Right cardiac atrium (tissue), 5 donors: ENCODE results near the gene ISM1. TPM values are rescaled to one million over a fixed set of nuclear protein-coding genes. Genes with fewer than 3 reads are reported as not detected.

Experiments used
- ATAC-seq, 2 donors: fragments of 200-7000 bp; cut with Tn5 transposase; one replicate each; pipeline versions ENCODE4 v1.8.0 to v1.9.1; 2020; ENCODE audit warnings: moderate library complexity in 2 of 2, mild to moderate bottlenecking in 1 of 2
- DNase-seq, 3 donors: peaks; one replicate each; pipeline ENCODE4 v3.0.0-alpha.2; 2020
- H3K27ac ChIP-seq: one replicate; pipeline ENCODE4 v1.5.1; 2013; ENCODE audit warnings: mild to moderate bottlenecking, low read length, control low read depth, moderate library complexity
- H3K27me3 ChIP-seq: one replicate; pipeline ENCODE4 v1.6.1; 2013; ENCODE audit not compliant: control insufficient read depth, insufficient read depth
- H3K4me1 ChIP-seq: one replicate; pipeline ENCODE4 v1.6.1; 2013; ENCODE audit warnings: low read length; ENCODE audit not compliant: control insufficient read depth, insufficient read depth
- H3K4me3 ChIP-seq: one replicate; pipeline ENCODE4 v1.5.1; 2013; ENCODE audit warnings: low read length, control low read depth
- H3K9me3 ChIP-seq: one replicate; pipeline ENCODE4 v1.6.1; 2013; ENCODE audit warnings: low read length; ENCODE audit not compliant: control insufficient read depth
- WGBS: extraction: QIAGEN DNeasy Blood & Tissue Kit; methylation state at CpG from one replicate; pipeline ENCODE4 v1.1.7; 2013; 5-methylcytosine and 5-hydroxymethylcytosine counted together
- intact Hi-C, 4 donors: fragments of 100-400 bp; cut with DNase I; formaldehyde crosslinking; loops; one replicate each; pipeline versions ENCODE4 v1.11.0 to v1.14.0; 2022 to 2023
- polyA plus RNA-seq: library from polyadenylated mRNA; stranded (reverse); fragments of 200-250 nt; gene quantifications from one replicate; pipeline ENCODE4 v1.2.3, GENCODE V29; 2013
- total RNA-seq, 4 donors: library from RNA; stranded (reverse); fragmentation: NEBNext Ultra II Directional; extraction: Animal tissue kit (Norgen Biotek cat#: 25700); gene quantifications; one replicate each; pipeline ENCODE4 v1.2.1, GENCODE V29; 2021
- donor health status: healthy with polysubstance abuse.
- donor health status: DM: no; HTN: yes; CAD: no.
- donor health status: DM: no; HTN: no; CAD: no.
- donor health status: DM: no; HTN: yes; CAD: no; lungs with severe emphysema.
- donor health status: DM: yes; HTN: yes; CAD: no.

ISM1 gene
- total and polyA plus RNA-seq, 5 donors: 0.23 to 3.4 (median 1.0) TPM

DNA sequence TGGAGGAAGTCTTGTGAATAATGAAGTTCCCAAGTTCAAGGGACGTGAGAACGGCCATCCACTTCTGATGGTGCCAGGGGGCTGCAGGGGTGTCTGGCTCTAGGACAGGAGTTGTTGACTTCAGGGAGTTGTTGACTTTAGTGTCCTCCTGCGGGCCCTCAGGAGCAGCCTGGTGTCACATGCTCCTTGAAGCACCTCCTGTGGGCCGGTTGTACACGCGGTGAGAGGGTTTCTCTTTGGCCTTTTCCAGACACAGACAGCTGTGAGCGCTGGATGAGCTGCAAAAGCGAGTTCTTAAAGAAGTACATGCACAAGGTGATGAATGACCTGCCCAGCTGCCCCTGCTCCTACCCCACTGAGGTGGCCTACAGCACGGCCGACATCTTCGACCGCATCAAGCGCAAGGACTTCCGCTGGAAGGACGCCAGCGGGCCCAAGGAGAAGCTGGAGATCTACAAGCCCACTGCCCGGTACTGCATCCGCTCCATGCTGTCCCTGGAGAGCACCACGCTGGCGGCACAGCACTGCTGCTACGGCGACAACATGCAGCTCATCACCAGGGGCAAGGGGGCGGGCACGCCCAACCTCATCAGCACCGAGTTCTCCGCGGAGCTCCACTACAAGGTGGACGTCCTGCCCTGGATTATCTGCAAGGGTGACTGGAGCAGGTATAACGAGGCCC lies 77.8 kb downstream of the ISM1 start:
- DNase-seq (peak in 2 of 3 donors; percentile 30 to 44), ATAC-seq (no peak)
- no peaks in the 10 kb centered on the region for H3K27me3 ChIP-seq
- intact Hi-C loops: no loop called here
- 94% methylated on average over 29 of the region's 29 CpGs for WGBS
- H3K4me1 ChIP-seq: no peaks in the 10 kb centered on the region
- no peaks in the 10 kb centered on the region for H3K9me3 ChIP-seq
- no peak overlapping the region for H3K4me3 ChIP-seq
- no peak overlapping the region for H3K27ac ChIP-seq

DNA sequence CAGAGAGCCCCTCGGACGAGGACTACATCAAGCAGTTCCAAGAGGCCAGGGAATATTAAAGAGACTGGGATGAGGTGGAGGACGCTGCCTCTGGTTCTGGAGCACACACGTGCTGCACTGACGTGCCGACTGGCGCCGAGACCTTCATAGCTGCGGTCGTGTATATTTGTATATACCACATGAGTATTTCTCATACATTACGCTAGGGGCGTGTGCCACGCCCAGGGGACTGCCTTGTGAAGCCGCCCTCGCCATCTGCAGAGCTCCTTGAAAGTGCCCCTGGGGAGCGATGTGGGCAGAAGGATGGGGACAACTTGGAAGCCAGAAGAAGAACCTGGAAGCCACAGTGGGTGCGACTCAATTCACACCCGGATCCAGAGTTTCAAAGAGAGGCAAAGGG lies 78.3 kb downstream of the ISM1 start:
- 94% methylated on average over 18 of the region's 18 CpGs for WGBS
- ATAC-seq (no peak), DNase-seq (peak in 1 of 3 donors; percentile 24)
- Histone ChIP-seq H3K27me3 (no peaks in the 10 kb centered on the region), H3K9me3 (no peaks in the 10 kb centered on the region), H3K27ac (no peak overlapping the region), H3K4me3 (no peak overlapping the region), H3K4me1 (no peaks in the 10 kb centered on the region)
- intact Hi-C loops: no loop called here

- no peak overlapping the region for H3K27ac ChIP-seq
- no peaks in the 10 kb centered on the region for H3K4me1 ChIP-seq
- DNase-seq (no peak), ATAC-seq (no peak)
- WGBS: 97% methylated on average over 2 of the region's 2 CpGs
- H3K9me3 ChIP-seq: no peaks in the 10 kb centered on the region
- intact Hi-C loops: loop anchor here in 2 of 4 donors (5.0 to 10.0 kb wide), 2 partner anchors 179 to 187 kb away; no protein-coding TSS in a partner anchor
- no peak overlapping the region for H3K4me3 ChIP-seq
- no peaks in the 10 kb centered on the region for H3K27me3 ChIP-seq
Observed at GRCh38 chr20:13301596-13301995, 80.5 kb downstream of the ISM1 start.

GRCh38 chr20:13302647-13303450 lies 81.8 kb downstream of the ISM1 start:
- H3K27me3 ChIP-seq: no peaks in the 10 kb centered on the region
- peak; percentile 53 to 61 for ATAC-seq
- WGBS: 66% methylated on average over 9 of the region's 9 CpGs
- H3K4me1 ChIP-seq: no peaks in the 10 kb centered on the region
- H3K4me3 ChIP-seq: no peak overlapping the region
- intact Hi-C loops: loop anchor here in 3 of 4 donors (2.0 to 10.0 kb wide), 3 partner anchors 181 to 188 kb away; no protein-coding TSS in a partner anchor
- H3K9me3 ChIP-seq: no peaks in the 10 kb centered on the region
- peak in 1 of 3 donors; percentile 39 for DNase-seq
- H3K27ac ChIP-seq: no peak overlapping the region

- Histone ChIP-seq H3K27ac (no peak overlapping the region), H3K4me3 (no peak overlapping the region), H3K9me3 (no peaks in the 10 kb centered on the region), H3K27me3 (no peaks in the 10 kb centered on the region), H3K4me1 (no peaks in the 10 kb centered on the region)
- DNase-seq (no peak), ATAC-seq (no peak)
- WGBS: 79% methylated on average over 6 of the region's 6 CpGs
- intact Hi-C loops: loop anchor here in 1 of 4 donors (10.0 kb wide), 1 partner anchor 190 kb away; no protein-coding TSS in a partner anchor
Observed at GRCh38 chr20:13305284-13305683, 84.2 kb downstream of the ISM1 start.

- 81% methylated on average over 9 of the region's 9 CpGs for WGBS
- DNase-seq (no peak), ATAC-seq (peak in 1 of 2 donors; percentile 36)
- Histone ChIP-seq H3K4me3 (no peak overlapping the region), H3K9me3 (no peaks in the 10 kb centered on the region), H3K4me1 (no peaks in the 10 kb centered on the region), H3K27me3 (no peaks in the 10 kb centered on the region), H3K27ac (no peak overlapping the region)
- intact Hi-C loops: loop anchor here in 1 of 4 donors (10.0 kb wide), 1 partner anchor 193 kb away; no protein-coding TSS in a partner anchor
Observed at GRCh38 chr20:13307562-13308163, 86.6 kb downstream of the ISM1 start.

GRCh38 chr20:13312300-13312699 lies 91.2 kb downstream of the ISM1 start:
- Histone ChIP-seq H3K4me1 (no peaks in the 10 kb centered on the region), H3K27me3 (no peaks in the 10 kb centered on the region), H3K9me3 (no peaks in the 10 kb centered on the region), H3K4me3 (no peak overlapping the region), H3K27ac (no peak overlapping the region)
- ATAC-seq (no peak), DNase-seq (no peak)
- intact Hi-C loops: no loop called here
- whole genome bisulfite sequencing: 79% methylated on average over 6 of the region's 6 CpGs

DNA sequence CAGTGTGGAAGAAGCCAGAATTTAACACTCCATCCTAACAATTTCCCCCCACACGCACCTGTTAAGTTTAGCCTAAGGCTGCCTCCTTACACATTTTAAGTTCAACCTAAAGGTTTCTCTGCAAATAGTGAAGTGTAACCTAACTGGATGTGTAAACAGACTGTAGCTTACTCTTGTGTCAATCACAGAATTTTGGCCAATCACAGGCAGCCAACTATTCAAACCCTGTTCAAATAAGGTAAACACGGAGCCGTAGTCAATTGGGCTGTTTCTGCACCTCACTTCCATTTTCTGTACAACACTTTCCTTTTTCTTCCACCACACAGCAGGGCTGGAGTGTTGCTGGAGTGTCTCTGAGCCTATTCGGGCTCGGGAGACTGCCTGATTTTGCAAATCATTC lies 92.1 kb downstream of the ISM1 start:
- no peak overlapping the region for H3K4me3 ChIP-seq
- intact Hi-C loops: no loop called here
- ATAC-seq (no peak), DNase-seq (no peak)
- no peaks in the 10 kb centered on the region for H3K27me3 ChIP-seq
- 88% methylated on average over 5 of the region's 5 CpGs for WGBS
- no peaks in the 10 kb centered on the region for H3K9me3 ChIP-seq
- H3K27ac ChIP-seq: no peak overlapping the region
- no peaks in the 10 kb centered on the region for H3K4me1 ChIP-seq

GRCh38 chr20:13317439-13317838 lies 96.4 kb downstream of the ISM1 start:
- intact Hi-C loops: no loop called here
- Histone ChIP-seq H3K4me3 (no peak overlapping the region), H3K4me1 (no peaks in the 10 kb centered on the region), H3K9me3 (no peaks in the 10 kb centered on the region), H3K27me3 (no peaks in the 10 kb centered on the region), H3K27ac (no peak overlapping the region)
- ATAC-seq (no peak), DNase-seq (no peak)
- WGBS: 89% methylated on average over 1 of the region's 1 CpG

GRCh38 chr20:13318871-13319521 lies 97.9 kb downstream of the ISM1 start:
- Histone ChIP-seq H3K4me1 (no peaks in the 10 kb centered on the region), H3K27ac (no peak overlapping the region), H3K9me3 (no peaks in the 10 kb centered on the region), H3K27me3 (no peaks in the 10 kb centered on the region), H3K4me3 (no peak overlapping the region)
- no peak for ATAC-seq
- 67% methylated on average over 5 of the region's 5 CpGs for WGBS
- DNase-seq: no peak
- intact Hi-C loops: no loop called here
